Stimulated activated naive CD4-positive, alpha-beta T cell (primary cell): ENCODE data around the gene PSD2.

Experiments used
- DNase-seq, 6 experiments: peaks; one replicate each; lab custom pipeline; 2025; lab: John Stamatoyannopoulos, UW

The PSD2 gene

GRCh38 chr5:139880416-139881142, 85.0 kb downstream of the PSD2 start:
- DNase-seq: no peak

GRCh38 chr5:139881143-139881733, 85.6 kb downstream of the PSD2 start:
- DNase-seq: no peak

GRCh38 chr5:139882316-139882715, 86.7 kb downstream of the PSD2 start:
- DNase-seq: no peak

- DNase-seq: no peak
Measured at GRCh38 chr5:139882961-139883539, 87.4 kb downstream of the PSD2 start.

GRCh38 chr5:139884144-139884543, 88.5 kb downstream of the PSD2 start:
- no peak for DNase-seq

- no peak for DNase-seq
Measured at GRCh38 chr5:139884734-139885133, 89.1 kb downstream of the PSD2 start.

- DNase-seq: no peak
Measured at GRCh38 chr5:139885172-139885856, 89.7 kb downstream of the PSD2 start.

GRCh38 chr5:139885857-139886208, 90.2 kb downstream of the PSD2 start:
- no peak for DNase-seq

- DNase-seq: no peak
Measured at GRCh38 chr5:139886213-139886612, 90.6 kb downstream of the PSD2 start.

GRCh38 chr5:139888370-139888769, 92.8 kb downstream of the PSD2 start:
- DNase-seq: no peak

- DNase-seq: no peak
Measured at GRCh38 chr5:139889410-139889809, 93.8 kb downstream of the PSD2 start.

GRCh38 chr5:139893873-139894272, 98.3 kb downstream of the PSD2 start:
- no peak for DNase-seq
